GM12873 (cell line): ENCODE data around the gene TMEM191B.
"Not testable (repeated sequence)": the region's sequence is repeated elsewhere in the genome, so short reads cannot be mapped to it uniquely, and the experiment has no call there.

ENCODE experiments used
- CTCF ChIP-seq: IDR thresholded peaks from 2 replicates; pipeline ENCODE4 v1.5.1; 2012; ENCODE audit warnings: low read depth, mild to moderate bottlenecking, moderate library complexity, low read length, control low read depth; ENCODE audit not compliant: insufficient read depth; ENCODE audit errors: missing control alignments

Gene TMEM191B

GRCh38 chr22:18527752-18528596 is at the start of gene TMEM191B:
TSS of gene TMEM191B (plus strand) at chr22:18527802. CDS start at chr22:18527981, 179 bp downstream.
- not testable (repeated sequence) for TF ChIP-seq CTCF

- TF ChIP-seq CTCF, result not testable (repeated sequence)
These were observed 9.5 kb upstream of the TMEM191B start, which contains the start of gene GGTLC3 for GRCh38 chr22:18518061-18518460. TSS of gene GGTLC3 (minus strand) at chr22:18518161. CDS start at chr22:18517897, 264 bp downstream.
